AG10803 (cell line): ENCODE measurements around the gene CASTOR1.
A peak's percentile ranks its signal among the peaks of the same experiment; 100 is the strongest.

Experiments used
- DNase-seq: peaks from one replicate; pipeline ENCODE4 v3.0.0; 2010; ENCODE audit warnings: low read depth
- H3K4me3 ChIP-seq: 2 replicates; pipeline ENCODE4 v1.5.1; 2011; ENCODE audit warnings: mild to moderate bottlenecking, low read length, control low read depth
- TF ChIP-seq, protein P1 (sequence below): conservative IDR thresholded peaks from 2 replicates; pipeline ENCODE4 v1.5.1; 2011; ENCODE audit warnings: mild to moderate bottlenecking, low read length, control low read depth, inconsistent platforms

CASTOR1 gene

DNA sequence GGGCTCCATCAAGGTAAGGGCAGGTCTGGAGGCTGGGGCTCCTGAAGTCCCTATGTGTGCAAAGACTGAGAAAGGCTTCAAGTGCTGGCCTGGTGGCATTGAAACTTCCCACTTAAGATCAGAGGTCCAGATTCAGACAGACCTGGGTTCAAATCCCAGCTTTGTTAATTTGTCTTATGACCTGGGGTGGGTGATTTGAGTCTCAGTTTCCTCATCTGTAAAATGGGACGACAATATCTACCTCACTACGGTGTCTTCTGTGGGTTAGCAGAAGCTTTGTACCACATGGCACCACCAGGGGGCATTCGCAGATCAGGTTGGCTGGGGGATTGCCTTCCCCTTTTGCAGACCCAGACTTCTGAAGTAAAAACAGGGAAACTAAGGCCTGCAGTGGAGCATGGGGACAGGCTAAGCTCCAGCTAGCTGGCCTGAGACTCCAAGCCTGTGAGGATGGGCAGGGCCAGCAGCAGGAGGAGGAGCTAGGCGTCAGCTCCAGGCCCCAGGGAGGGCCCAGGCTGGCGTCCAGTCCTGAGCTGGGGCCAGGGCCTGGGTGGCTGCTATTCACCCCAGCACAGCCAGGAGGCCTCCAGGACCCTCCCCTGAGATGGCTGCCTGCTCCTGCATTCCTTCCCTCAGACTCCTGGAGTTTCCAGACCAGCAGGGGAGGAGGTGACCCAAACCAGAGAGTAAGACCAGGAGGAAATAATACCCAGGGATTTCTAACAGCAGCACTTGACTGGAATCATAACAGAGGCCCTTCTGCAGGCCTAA, 1.5 kb downstream of the CASTOR1 start:
- DNase-seq, result peak; percentile 93
- peak overlapping the region; percentile 84 for H3K4me3 ChIP-seq
- TF ChIP-seq, protein P1, sequence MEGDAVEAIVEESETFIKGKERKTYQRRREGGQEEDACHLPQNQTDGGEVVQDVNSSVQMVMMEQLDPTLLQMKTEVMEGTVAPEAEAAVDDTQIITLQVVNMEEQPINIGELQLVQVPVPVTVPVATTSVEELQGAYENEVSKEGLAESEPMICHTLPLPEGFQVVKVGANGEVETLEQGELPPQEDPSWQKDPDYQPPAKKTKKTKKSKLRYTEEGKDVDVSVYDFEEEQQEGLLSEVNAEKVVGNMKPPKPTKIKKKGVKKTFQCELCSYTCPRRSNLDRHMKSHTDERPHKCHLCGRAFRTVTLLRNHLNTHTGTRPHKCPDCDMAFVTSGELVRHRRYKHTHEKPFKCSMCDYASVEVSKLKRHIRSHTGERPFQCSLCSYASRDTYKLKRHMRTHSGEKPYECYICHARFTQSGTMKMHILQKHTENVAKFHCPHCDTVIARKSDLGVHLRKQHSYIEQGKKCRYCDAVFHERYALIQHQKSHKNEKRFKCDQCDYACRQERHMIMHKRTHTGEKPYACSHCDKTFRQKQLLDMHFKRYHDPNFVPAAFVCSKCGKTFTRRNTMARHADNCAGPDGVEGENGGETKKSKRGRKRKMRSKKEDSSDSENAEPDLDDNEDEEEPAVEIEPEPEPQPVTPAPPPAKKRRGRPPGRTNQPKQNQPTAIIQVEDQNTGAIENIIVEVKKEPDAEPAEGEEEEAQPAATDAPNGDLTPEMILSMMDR, result peak; percentile 67

DNA sequence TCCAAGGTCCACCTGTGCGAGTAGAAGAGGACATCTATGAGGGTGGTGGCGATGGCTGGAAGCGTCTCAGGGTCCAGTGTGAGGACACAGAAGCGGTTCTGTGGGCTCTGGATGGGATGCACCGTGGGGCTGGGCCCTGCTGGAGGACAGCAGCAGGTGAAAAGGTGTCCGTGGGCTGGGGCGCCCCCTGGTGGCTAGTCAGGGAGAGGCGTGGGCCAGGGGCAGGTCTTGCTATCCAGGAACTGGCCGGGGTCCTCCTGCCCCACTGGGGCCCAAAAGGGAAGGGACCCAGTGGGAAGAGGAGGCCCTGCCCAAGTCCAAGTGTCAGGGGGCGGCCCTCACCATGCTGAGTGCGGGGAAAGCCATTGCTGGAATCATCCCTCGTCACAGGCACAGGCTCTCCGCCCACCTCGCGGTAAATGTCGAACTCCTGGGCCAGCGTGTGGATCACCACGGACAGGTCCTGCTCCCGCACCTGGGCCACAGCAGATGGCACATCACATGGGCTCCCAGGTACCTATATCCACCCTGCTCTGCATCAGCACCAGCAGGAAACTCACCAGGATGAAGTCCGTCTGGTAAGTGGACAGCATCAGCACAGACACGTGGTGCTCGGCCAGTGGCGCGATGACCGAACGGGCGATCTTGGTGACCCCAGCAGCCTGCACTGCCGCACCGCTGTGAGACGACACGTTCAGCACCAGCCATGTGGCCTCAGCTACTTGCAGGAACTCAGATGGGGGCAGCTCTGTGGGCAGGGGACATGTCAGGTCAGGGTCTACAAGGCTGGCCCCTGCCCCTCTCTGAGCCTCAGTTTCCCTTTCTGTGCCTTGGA, 2.3 kb downstream of the CASTOR1 start:
- DNase-seq, result no peak
- TF ChIP-seq, protein P1, result peak; percentile 69
- H3K4me3 ChIP-seq, result no peak overlapping the region

DNA sequence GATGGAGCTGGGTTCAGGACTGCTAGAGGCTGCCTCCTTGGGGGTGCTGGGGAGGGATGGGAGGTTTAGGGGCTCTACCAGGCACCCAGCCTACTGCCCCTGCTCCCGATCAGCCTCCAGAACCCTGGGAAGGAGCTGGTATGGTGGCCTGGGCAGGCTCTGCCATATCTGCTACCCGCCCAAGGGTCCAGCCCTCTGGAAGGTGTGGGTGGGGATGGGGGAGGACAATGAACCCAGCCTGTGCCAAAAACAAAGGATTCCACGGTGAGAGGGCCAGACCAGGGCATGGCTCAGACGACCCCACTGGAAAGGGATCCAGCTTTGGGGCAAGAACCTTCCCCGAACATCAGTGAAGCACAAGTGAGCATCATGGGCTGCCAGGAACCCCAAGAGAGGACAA, 3.0 kb downstream of the CASTOR1 start:
- no peak for DNase-seq
- TF ChIP-seq, protein P1, result no peak
- no peak overlapping the region for H3K4me3 ChIP-seq

DNA sequence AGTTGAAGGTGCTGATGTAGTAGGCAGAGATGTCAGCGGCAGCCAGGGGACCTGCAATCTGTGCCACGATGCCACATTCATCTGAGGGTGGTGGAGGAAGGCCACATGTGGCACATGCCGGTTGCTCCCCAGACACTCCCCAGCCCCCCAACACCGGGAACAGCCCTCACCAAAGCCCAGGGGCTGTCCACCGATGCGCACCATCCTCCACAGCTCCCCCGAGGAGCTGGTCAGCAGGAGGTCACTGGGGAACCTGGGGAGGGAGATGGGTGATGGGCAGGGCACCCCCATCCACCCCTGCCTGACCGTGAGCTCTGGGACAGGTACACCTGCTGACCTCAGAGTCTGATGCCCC, 3.5 kb downstream of the CASTOR1 start:
- H3K4me3 ChIP-seq, result no peak overlapping the region
- DNase-seq, result no peak
- TF ChIP-seq, protein P1, result no peak

- TF ChIP-seq, protein P1, result no peak
- DNase-seq, result no peak
- no peak overlapping the region for H3K4me3 ChIP-seq
Measured at GRCh38 chr22:30285176-30285845, 4.0 kb downstream of the CASTOR1 start.

GRCh38 chr22:30284666-30285065, 4.6 kb downstream of the CASTOR1 start:
- TF ChIP-seq, protein P1, result no peak
- H3K4me3 ChIP-seq, result no peak overlapping the region

More at GRCh38 chr22:30284666-30285065, 4.6 kb downstream of the CASTOR1 start:
- no peak for DNase-seq
